Gastrocnemius medialis (tissue), 4 donors: Measurements from ENCODE around the gene QSOX2.

ENCODE experiments used
- CTCF ChIP-seq, 5 experiments: fragments of 450-650 bp in 3 of 5; fragments of 200-600 bp in 2 of 5; sonication (generic) in 2 of 5; IDR thresholded peaks in 4 of 5; conservative IDR thresholded peaks in 1 of 5; 1 replicate in 4 of 5; 2 replicates in 1 of 5; pipeline ENCODE4 v1.5.1; 2016 to 2019; ENCODE audit warnings: antibody characterized with exemption in 5 of 5, mild to moderate bottlenecking in 3 of 5, moderate library complexity in 3 of 5
- POLR2A ChIP-seq, 2 donors: fragments of 450-650 bp; IDR thresholded peaks; one replicate each; pipeline ENCODE4 v1.6.1; 2017; ENCODE audit warnings: antibody characterized with exemption in 2 of 2, mild to moderate bottlenecking in 2 of 2, moderate library complexity in 2 of 2

GRCh38 chr9:136160995-136161610 is 84.5 kb downstream of the QSOX2 start:
- no peak for TF ChIP-seq CTCF (IDR thresholded peaks at IDR 0.05 in 4 of 5, conservative IDR thresholded peaks at IDR 0.05 in 1 of 5)
- TF ChIP-seq POLR2A (IDR thresholded peaks at IDR 0.05), result no peak
